ENCODE measurements around the gene MGAT4A. TPM values are rescaled to one million over a fixed set of nuclear protein-coding genes. Genes with fewer than 3 reads are reported as not detected.

The MGAT4A gene
- total RNA-seq, 1 donor from 2014 or later, result 12.2 TPM

DNA sequence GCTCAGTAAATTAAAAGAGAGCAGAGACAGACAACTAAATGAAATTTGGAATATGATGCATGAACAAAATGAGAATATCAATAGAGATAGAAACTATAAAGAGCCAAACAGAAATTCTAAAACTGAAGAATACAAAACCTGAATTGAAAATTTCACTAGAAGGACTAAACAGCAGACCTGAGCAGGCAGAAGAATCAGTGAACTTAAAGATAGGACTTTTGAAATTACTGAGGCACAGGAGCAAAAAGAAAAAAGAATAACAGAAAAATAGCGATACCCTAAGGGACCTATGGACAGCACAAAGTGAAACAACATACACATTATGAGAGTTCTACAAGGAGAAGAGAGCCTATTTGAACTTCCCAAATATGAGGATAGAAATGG is 80.9 kb downstream of the MGAT4A start:
- H3K36me3 Mint-ChIP-seq (ENCODE audit: low read depth), result no peaks in the 10 kb centered on the region
- DNase-seq (ENCODE audit: low read depth, low spot score), result no peak
- no peak overlapping the region for H3K27ac Mint-ChIP-seq (ENCODE audit: unreplicated experiment)
- peaks cover 9% of the 10 kb centered on the region for H3K4me1 Mint-ChIP-seq
- H3K9me3 Mint-ChIP-seq, result no peaks in the 10 kb centered on the region
- TF ChIP-seq, protein P1, sequence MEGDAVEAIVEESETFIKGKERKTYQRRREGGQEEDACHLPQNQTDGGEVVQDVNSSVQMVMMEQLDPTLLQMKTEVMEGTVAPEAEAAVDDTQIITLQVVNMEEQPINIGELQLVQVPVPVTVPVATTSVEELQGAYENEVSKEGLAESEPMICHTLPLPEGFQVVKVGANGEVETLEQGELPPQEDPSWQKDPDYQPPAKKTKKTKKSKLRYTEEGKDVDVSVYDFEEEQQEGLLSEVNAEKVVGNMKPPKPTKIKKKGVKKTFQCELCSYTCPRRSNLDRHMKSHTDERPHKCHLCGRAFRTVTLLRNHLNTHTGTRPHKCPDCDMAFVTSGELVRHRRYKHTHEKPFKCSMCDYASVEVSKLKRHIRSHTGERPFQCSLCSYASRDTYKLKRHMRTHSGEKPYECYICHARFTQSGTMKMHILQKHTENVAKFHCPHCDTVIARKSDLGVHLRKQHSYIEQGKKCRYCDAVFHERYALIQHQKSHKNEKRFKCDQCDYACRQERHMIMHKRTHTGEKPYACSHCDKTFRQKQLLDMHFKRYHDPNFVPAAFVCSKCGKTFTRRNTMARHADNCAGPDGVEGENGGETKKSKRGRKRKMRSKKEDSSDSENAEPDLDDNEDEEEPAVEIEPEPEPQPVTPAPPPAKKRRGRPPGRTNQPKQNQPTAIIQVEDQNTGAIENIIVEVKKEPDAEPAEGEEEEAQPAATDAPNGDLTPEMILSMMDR (conservative IDR thresholded peaks at IDR 0.05), result no peak
- peaks cover 2% of the 10 kb centered on the region for H3K27me3 Mint-ChIP-seq (ENCODE audit: low read depth)
- no peak overlapping the region for H3K4me3 Mint-ChIP-seq

GRCh38 chr2:98649135-98649991 is 81.6 kb downstream of the MGAT4A start:
- Mint-ChIP-seq H3K36me3 (ENCODE audit: low read depth) (no peaks in the 10 kb centered on the region), H3K9me3 (no peaks in the 10 kb centered on the region), H3K27ac (ENCODE audit: unreplicated experiment) (peak overlapping the region; percentile 51), H3K4me3 (no peak overlapping the region), H3K4me1 (peaks cover 9% of the 10 kb centered on the region), H3K27me3 (ENCODE audit: low read depth) (peaks cover 2% of the 10 kb centered on the region)
- TF ChIP-seq, protein P1 (conservative IDR thresholded peaks at IDR 0.05), result peak; percentile 99
- peak; percentile 80 for DNase-seq (ENCODE audit: low read depth, low spot score)

DNA sequence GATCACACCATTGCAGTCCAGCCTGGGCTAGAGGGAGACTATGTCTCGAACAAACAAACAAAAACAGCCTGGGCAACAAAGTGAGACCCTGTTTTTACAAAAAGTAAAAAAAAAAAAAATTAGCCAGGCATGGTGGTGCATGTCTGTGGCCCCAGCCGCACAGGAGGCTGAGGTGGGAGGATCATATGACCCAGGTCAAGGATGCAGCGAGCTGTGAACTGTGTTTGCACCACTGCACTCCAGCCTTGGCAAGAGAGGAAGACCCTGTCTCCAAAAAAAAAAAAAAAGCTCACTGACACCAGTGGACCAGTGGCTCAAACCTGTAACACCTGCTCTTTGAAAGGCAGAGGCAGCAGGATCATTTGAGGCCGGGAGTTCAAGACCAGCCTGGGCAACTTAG is 82.5 kb downstream of the MGAT4A start:
- no peak overlapping the region for H3K27ac Mint-ChIP-seq (ENCODE audit: unreplicated experiment)
- peaks cover 2% of the 10 kb centered on the region for H3K27me3 Mint-ChIP-seq (ENCODE audit: low read depth)

GRCh38 chr2:98647636-98648035 is 83.3 kb downstream of the MGAT4A start:
- H3K27ac Mint-ChIP-seq (ENCODE audit: unreplicated experiment), result no peak overlapping the region
- H3K36me3 Mint-ChIP-seq (ENCODE audit: low read depth), result no peaks in the 10 kb centered on the region
- TF ChIP-seq, protein P1 (conservative IDR thresholded peaks at IDR 0.05), result no peak
- no peak for DNase-seq (ENCODE audit: low read depth, low spot score)
- H3K9me3 Mint-ChIP-seq, result no peaks in the 10 kb centered on the region
- H3K27me3 Mint-ChIP-seq (ENCODE audit: low read depth), result peaks cover 2% of the 10 kb centered on the region
- H3K4me3 Mint-ChIP-seq, result no peak overlapping the region
- H3K4me1 Mint-ChIP-seq, result peaks cover 9% of the 10 kb centered on the region

More for the DNA sequence above, 82.5 kb downstream of the MGAT4A start:
- TF ChIP-seq, protein P1 (conservative IDR thresholded peaks at IDR 0.05), result no peak
- no peak for DNase-seq (ENCODE audit: low read depth, low spot score)
- Mint-ChIP-seq H3K4me1 (peaks cover 9% of the 10 kb centered on the region), H3K9me3 (no peaks in the 10 kb centered on the region), H3K4me3 (no peak overlapping the region), H3K36me3 (ENCODE audit: low read depth) (no peaks in the 10 kb centered on the region)

DNA sequence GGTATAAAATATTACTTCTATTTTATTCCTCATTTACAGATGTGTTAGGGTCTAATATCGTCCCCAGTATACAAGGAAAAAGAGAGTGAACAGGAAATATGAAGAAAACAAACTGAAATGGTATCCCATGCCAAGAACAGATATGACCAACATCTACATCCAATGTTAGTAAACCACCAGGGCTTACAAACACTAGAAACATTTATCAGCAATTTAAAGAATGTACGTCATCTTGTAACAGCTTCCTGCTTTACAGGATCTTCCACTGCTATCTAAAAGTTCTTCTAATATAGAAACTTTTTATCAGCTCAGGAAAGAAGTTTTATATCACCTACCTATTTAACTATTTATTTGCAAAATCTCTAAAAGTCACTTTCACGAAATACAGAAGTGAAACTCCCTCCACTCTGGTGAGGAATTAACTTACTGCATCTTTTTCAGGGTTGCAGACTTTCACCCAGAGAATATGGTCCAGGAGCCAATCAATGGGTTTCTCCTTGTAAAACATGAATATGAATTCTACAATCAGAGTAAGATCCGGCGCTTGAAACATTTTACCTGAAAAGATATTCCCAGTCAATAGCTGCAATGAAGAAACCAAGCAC is 87.3 kb downstream of the MGAT4A start:
- TF ChIP-seq, protein P1 (conservative IDR thresholded peaks at IDR 0.05), result no peak
- Mint-ChIP-seq H3K27me3 (ENCODE audit: low read depth) (peaks cover 2% of the 10 kb centered on the region), H3K4me1 (no peaks in the 10 kb centered on the region), H3K27ac (ENCODE audit: unreplicated experiment) (no peak overlapping the region), H3K36me3 (ENCODE audit: low read depth) (no peaks in the 10 kb centered on the region), H3K4me3 (no peak overlapping the region), H3K9me3 (no peaks in the 10 kb centered on the region)
- no peak for DNase-seq (ENCODE audit: low read depth, low spot score)
